HS-27A (cell line): ENCODE data around the gene DYDC1.
"Not testable (repeated sequence)": the region's sequence is repeated elsewhere in the genome, so short reads cannot be mapped to it uniquely, and the experiment has no call there.

Experiments used
- DNase-seq: peaks from one replicate; pipeline ENCODE4 v3.0.0-alpha.2; 2012; ENCODE audit warnings: low read depth, missing footprints

The DYDC1 gene

DNA sequence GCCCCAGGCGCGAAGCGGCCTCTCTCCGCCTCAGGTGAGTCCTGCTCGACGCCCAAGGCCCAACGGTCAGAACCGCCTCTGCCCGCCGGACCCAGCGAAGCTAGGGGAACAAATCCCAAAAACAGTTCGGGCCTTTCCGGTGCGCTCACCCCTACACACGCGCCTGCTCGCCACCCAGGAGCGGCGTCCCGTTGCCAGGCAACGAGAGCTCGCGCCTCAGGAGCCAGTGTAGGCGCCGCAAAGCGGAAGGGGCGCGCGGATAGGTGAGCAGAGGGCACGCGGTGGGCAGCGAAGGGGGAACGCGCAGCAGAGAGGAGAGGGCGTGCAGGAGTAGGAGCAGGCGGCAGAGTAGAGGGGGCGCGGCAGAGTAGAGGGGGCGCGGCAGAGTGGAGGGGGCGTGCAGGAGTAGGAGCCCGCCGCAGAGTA is at the start of gene DYDC1, which contains the start of gene DYDC2:
Gene DYDC1, minus strand, starts transcription at position 193 of the 426 bp plus-strand sequence. CDS start 4,154 bp downstream, outside the sequence.
Gene DYDC2, plus strand, starts transcription at position 219 of the 426 bp plus-strand sequence. CDS start 5,663 bp downstream, outside the sequence.
- no peak for DNase-seq

DNA sequence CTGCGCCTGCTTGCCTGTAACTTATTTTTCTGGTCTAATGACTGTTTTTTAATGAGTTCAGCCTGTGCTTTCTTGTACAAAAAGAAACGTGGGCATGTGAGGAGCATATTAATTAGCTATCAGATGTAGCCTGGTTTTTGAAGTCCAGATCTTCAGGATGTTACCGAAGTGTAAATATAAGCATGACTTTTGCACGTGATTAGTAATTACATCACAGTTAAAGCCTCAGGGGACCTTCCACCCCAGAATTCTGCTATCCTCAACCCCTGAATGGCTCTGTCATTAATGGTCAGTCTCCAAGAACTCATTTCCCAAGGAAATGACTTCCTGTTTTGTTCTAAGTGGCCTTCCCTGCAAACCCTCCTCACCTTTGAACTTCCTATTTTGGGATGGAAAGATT is 49.6 kb upstream of the DYDC1 start:
- DNase-seq: no peak

DNA sequence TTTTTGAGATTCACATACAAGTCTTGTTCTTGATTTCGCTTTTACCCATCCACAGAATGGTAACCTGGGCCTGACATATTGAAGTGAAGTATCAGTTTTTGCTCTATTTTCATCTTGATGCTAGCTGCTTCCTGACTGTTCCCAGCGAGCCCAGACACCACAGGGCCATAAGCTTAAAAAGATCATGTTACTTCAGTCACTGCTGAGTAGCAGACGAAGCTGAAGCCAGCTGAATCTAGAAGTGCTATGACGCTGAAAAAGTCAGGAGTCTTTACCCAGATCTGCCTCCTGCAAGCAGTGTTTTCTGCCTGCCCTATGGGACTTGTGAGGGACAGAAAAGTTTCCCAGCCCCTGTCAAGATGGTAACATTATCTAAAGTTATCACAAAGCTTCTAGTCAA is 49.1 kb upstream of the DYDC1 start:
- no peak for DNase-seq

GRCh38 chr10:80405035-80405434 is 48.5 kb upstream of the DYDC1 start:
- no peak for DNase-seq

DNA sequence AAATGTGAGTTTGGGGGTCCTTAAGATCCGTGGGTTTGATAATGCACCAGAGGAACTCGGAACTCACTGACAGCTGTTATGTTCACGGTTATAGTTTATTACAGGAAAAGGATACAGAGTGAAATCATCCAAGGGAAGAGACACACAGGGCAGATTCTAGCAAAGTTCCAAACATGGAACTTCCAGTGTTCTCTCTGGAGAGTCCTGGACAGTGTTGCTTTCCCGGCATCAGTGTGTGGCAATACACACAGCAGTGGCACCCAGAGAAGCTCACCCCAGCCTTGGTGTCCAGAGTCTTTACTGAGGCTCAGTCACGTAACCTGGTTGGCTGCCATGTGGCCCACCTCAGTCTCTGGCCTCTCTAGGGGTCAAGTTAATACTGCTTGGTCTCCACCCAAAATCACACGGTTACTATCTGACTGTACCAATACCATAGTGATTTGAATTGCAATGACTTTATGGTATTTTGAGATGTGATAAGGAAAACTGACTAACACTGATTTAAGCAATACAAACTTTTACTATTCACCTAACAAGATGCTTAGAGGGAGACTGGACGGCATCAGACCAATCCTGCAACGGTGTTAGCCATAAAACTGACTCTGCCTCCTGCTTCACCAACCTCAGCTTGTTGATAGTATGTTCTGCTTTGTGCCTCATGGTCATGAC is 43.7 kb upstream of the DYDC1 start:
- DNase-seq: no peak

GRCh38 chr10:80397014-80397413 is 40.5 kb upstream of the DYDC1 start:
- no peak for DNase-seq

- DNase-seq: no peak
Observed at GRCh38 chr10:80394358-80394916, 37.9 kb upstream of the DYDC1 start.

- no peak for DNase-seq
Observed at GRCh38 chr10:80392250-80392649, 35.7 kb upstream of the DYDC1 start.

DNA sequence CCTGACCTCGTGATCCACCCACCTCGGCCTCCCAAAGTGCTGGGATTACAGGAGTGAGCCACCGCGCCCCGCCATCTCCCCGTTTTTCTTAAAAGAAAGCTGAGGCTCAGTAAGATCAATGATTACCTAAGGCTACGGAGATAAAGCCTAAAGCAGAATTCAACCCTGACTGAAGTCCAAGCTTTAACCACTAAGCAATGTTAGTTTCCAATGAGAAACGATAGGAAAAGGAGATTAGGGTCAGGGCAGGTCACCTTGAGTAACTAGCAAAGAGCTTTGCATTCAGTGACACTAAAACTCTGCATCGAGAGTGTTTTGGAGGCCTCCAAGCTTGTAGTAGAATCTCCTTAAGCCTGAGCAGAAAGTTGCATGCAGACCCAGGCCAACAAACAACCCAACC is 34.2 kb upstream of the DYDC1 start:
- no peak for DNase-seq

DNA sequence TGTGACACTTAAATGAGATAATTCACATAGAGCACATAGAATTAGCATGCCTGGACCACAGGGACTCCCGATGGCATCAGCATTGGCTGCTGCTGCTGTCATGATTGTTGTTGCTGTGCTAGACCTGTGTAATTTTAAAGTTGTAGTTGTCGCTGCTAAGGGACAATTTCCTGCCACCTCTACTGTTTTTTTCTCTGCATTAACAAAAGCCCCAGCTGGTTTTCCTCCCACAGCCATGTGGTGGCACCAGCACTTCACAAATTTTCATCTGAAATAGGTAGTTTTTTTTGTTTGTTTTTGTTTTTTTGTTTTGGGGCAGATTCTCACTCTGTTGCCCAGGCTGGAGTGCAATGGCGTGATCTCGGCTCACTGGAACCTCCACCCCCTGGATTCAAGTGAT is 26.4 kb upstream of the DYDC1 start:
- no peak for DNase-seq

DNA sequence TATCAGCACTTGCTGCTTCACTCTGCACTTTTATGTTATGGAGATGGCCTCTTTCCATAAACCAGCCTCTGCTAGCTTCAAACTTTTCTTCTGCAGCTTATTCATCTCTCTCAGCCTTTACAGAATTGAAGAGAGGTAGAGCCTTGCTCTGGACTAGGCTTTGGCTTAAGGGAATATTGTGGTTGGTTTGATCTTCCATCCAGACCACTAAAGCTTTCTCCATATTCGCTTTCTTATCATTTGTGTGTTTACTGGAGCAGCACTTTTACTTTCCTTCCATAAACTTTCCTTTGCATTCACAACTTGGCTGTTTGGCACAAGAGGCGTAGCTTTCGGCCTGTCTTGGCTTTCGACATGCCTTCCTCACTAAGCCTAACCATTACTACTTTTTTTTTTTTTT is 23.6 kb upstream of the DYDC1 start:
- DNase-seq: no peak

DNA sequence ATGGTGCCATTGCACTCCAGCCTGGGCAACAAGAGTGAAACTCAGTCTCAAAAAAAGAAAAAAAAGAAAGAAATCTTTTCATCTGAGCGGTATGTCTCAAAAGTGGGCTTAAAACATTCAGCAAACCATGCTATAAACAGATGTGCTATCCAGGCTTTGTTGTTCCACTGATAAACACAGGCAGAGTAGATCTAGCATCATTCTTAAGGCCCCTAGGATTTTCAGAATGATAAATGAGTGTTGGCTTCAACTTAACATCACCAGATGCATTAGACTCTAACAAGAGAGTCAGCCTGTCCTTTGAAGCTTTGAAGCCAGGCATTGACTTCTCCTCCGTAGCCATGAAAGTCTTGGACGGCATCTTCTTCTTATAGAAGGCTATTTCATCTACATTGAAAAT is 23.1 kb upstream of the DYDC1 start:
- no peak for DNase-seq

- DNase-seq: no peak
Observed at GRCh38 chr10:80373502-80373901, 16.9 kb upstream of the DYDC1 start.

- no peak for DNase-seq
Observed at GRCh38 chr10:80372675-80373074, 16.1 kb upstream of the DYDC1 start.

- no peak for DNase-seq
Observed at GRCh38 chr10:80371467-80371866, 14.9 kb upstream of the DYDC1 start.

GRCh38 chr10:80365510-80365909 is 9.0 kb upstream of the DYDC1 start:
- DNase-seq: no peak

DNA sequence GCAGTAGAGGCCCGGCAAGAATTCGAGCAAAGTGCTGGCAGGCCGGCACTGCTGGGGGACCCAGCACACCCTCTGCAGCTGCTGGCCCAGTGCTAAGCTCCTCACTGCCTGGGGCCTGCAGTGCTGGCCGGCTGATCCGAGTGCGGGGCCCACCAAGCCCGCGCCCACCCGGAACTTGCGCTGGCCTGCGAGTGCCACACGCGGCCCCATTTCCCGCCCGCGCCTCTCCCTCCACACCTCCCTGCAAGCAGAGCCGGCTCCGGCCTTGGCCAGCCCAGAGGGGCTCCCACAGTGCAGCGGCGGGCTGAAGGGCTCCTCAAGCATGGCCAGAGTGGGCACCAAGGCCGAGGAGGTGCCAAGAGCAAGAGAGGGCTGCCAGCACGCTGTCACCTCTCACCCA is 3.1 kb upstream of the DYDC1 start:
- DNase-seq: no peak

- not testable (repeated sequence) for DNase-seq
Observed at GRCh38 chr10:80358925-80359324, 2.4 kb upstream of the DYDC1 start.

GRCh38 chr10:80357851-80358125 is 1.2 kb upstream of the DYDC1 start:
- no peak for DNase-seq

GRCh38 chr10:80356989-80357850 is 665 bp upstream of the DYDC1 start:
- DNase-seq: no peak

DNA sequence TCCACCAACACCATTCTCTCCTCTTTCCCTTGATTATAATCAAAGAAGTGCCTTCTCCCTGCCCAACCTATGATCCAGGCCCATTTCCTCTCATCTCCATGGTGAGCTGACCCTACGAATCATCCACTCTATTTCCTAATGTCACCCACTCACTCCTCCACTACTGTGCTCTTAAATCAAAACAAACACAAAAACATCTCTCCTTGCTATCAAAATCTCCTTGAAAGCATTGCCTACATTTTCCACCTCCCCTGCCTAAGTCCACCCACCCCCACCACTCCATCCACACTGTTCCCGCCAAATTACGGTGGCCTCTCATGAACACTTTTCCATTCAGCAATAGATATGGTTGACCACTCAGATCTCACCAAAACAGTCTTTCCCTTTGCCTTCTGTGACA is 5.3 kb downstream of the DYDC1 start:
- DNase-seq: no peak

- DNase-seq: no peak
Observed at GRCh38 chr10:80350251-80350650, 6.3 kb downstream of the DYDC1 start.

DNA sequence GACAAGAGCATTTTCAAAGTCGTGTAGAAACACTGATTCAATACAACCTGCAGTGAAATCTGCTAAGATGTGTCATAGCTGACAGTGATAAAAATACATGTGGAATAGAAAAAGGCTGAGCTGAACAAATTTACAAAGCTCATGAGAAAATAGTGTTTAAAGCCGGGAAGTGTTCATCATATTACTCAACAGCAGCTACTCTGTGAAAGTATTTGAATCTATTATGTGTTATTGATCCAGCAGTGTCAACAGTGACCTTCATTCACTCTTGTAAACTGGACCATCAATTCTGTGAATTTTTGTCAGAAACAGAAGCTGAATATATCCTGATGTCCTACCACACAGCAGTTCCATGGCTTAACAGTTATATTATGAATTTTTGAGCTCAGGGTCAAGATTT is 11.6 kb downstream of the DYDC1 start:
- no peak for DNase-seq
